HepG2 (cell line): ENCODE results near the gene C2orf15. TPM values are rescaled to one million over a fixed set of nuclear protein-coding genes. Genes with fewer than 3 reads are reported as not detected.
A peak's percentile ranks its signal among the peaks of the same experiment; 100 is the strongest.

Experiments
- ATM ChIP-seq: fragments of 450-650 bp; IDR thresholded peaks from 2 replicates; pipeline ENCODE4 v1.7.1; 2017; ENCODE audit warnings: mild to moderate bottlenecking, borderline replicate concordance
- CC2D1A ChIP-seq: sonication (generic); formaldehyde crosslinking; IDR thresholded peaks from 2 replicates; pipeline ENCODE4 v1.8.1; 2023; ENCODE audit warnings: mild to moderate bottlenecking, missing genetic modification reagents
- FOSL2 ChIP-seq: sonication (generic); formaldehyde crosslinking; IDR thresholded peaks from 2 replicates; pipeline ENCODE4 v1.4.0; 2020; ENCODE audit warnings: missing genetic modification reagents
- KLF13 ChIP-seq: sonication (generic); formaldehyde crosslinking; IDR thresholded peaks from 2 replicates; pipeline ENCODE4 v1.4.0; 2020; ENCODE audit warnings: mild to moderate bottlenecking, missing genetic modification reagents
- NR2C2 ChIP-seq: sonication (generic); formaldehyde crosslinking; IDR thresholded peaks from 2 replicates; pipeline ENCODE4 v1.4.0; 2020; ENCODE audit warnings: missing genetic modification reagents, mild to moderate bottlenecking, moderate library complexity, borderline replicate concordance
- PRDM15 ChIP-seq: sonication (generic); formaldehyde crosslinking; IDR thresholded peaks from 2 replicates; pipeline ENCODE4 v1.4.0; 2020; ENCODE audit warnings: missing genetic modification reagents
- SMAD3 ChIP-seq: sonication (generic); formaldehyde crosslinking; IDR thresholded peaks from 2 replicates; pipeline ENCODE4 v1.4.0; 2020; ENCODE audit warnings: missing genetic modification reagents
- SNAPC4 ChIP-seq: sonication (generic); formaldehyde crosslinking; IDR thresholded peaks from 2 replicates; pipeline ENCODE4 v1.4.0; 2020; ENCODE audit warnings: mild to moderate bottlenecking, missing genetic modification reagents
- THAP11 ChIP-seq: IDR thresholded peaks from 2 replicates; pipeline ENCODE4 v1.6.1; 2016; ENCODE audit warnings: missing biosample characterization, missing genetic modification reagents
- THAP7 ChIP-seq: sonication (generic); formaldehyde crosslinking; IDR thresholded peaks from 2 replicates; pipeline ENCODE4 v1.8.1; 2023; ENCODE audit warnings: mild to moderate bottlenecking, missing genetic modification reagents
- TOE1 ChIP-seq: sonication (generic); formaldehyde crosslinking; IDR thresholded peaks from 2 replicates; pipeline ENCODE4 v1.4.0; 2020; ENCODE audit warnings: mild to moderate bottlenecking, missing genetic modification reagents
- TOPORS ChIP-seq: sonication (generic); formaldehyde crosslinking; IDR thresholded peaks from 2 replicates; pipeline ENCODE4 v1.8.0; 2023; ENCODE audit warnings: mild to moderate bottlenecking, missing genetic modification reagents
- ZNF253 ChIP-seq: sonication (generic); formaldehyde crosslinking; IDR thresholded peaks from 2 replicates; pipeline ENCODE4 v1.8.0; 2022; ENCODE audit warnings: mild to moderate bottlenecking, missing genetic modification reagents, borderline replicate concordance
- ZNF260 ChIP-seq: sonication (generic); formaldehyde crosslinking; IDR thresholded peaks from 2 replicates; pipeline ENCODE4 v1.4.0; 2020; ENCODE audit warnings: missing genetic modification reagents, low read depth, mild to moderate bottlenecking, borderline replicate concordance
- ZNF550 ChIP-seq: sonication (generic); formaldehyde crosslinking; IDR thresholded peaks from 2 replicates; pipeline ENCODE4 v1.4.0; 2020; ENCODE audit warnings: mild to moderate bottlenecking, missing genetic modification reagents, borderline replicate concordance
- ZNF737 ChIP-seq: sonication (generic); formaldehyde crosslinking; IDR thresholded peaks from 2 replicates; pipeline ENCODE4 v1.5.0; 2020; ENCODE audit warnings: missing genetic modification reagents, mild to moderate bottlenecking, borderline replicate concordance
- ZNF777 ChIP-seq: sonication (generic); formaldehyde crosslinking; IDR thresholded peaks from 2 replicates; pipeline ENCODE4 v1.4.0; 2020; ENCODE audit warnings: missing genetic modification reagents
- ZSCAN21 ChIP-seq: sonication (generic); formaldehyde crosslinking; IDR thresholded peaks from 2 replicates; pipeline ENCODE4 v1.8.0; 2022; ENCODE audit warnings: mild to moderate bottlenecking, missing genetic modification reagents, moderate library complexity, borderline replicate concordance
- ZSCAN9 ChIP-seq: IDR thresholded peaks from 2 replicates; pipeline ENCODE4 v1.6.1; 2016; ENCODE audit warnings: borderline replicate concordance
- polyA plus RNA-seq, 8 experiments: library from polyadenylated mRNA; depleted of rRNA in 3 of 8; stranded (reverse) in 7 of 8; unstranded in 1 of 8; fragments of >200 nt; fragmentation: Illumina TruSeq in 4 of 8; extraction: Trizol in 4 of 8; gene quantifications; 2 replicates each; pipeline versions ENCODE4 v1.2.1 to v1.2.3, GENCODE V29; 2011 to 2016; ENCODE audit warnings: low read depth in 4 of 8, missing spikeins in 1 of 8, mixed read lengths in 1 of 8; ENCODE audit not compliant: insufficient read depth in 1 of 8
- total RNA-seq, 5 experiments: library from RNA; depleted of rRNA; stranded (reverse); fragments of >200 nt; fragmentation: Illumina TruSeq; extraction: Trizol; gene quantifications; 2 replicates each; pipeline ENCODE4 v1.2.3, GENCODE V29; 2016; ENCODE audit warnings: low read depth in 1 of 5

C2orf15 gene
- total and polyA plus RNA-seq, 2 of the 13 experiments (the other 11 are each of a cell fraction or from before 2014, with no cell fraction given) = 5.5 to 8.3 TPM

GRCh38 chr2:99180755-99181623 lies 39.5 kb downstream of the C2orf15 start, which contains the start of the genes MITD1 and MRPL30 (continued):
- TF ChIP-seq THAP7 (CRISPR knock-in tag) (peak; percentile 74; the same call in 1 of the 2 replicates), PRDM15 (no peak; the same call in 1 of the 2 replicates), SMAD3 (CRISPR knock-in tag) (peak; percentile 100), ZSCAN9 (CRISPR knock-in tag) (peak; percentile 99), ZNF737 (no peak; the same call in 1 of the 2 replicates), NR2C2 (CRISPR knock-in tag) (peak; percentile 98), ZNF777 (peak; percentile 83), KLF13 (CRISPR knock-in tag) (peak; percentile 88; the same call in 1 of the 2 replicates), TOPORS (peak; percentile 80), TOE1 (CRISPR knock-in tag) (peak; percentile 80), SNAPC4 (no peak), FOSL2 (CRISPR knock-in tag) (peak; percentile 70), ZNF550 (CRISPR knock-in tag) (peak; percentile 95; the same call in 1 of the 2 replicates), THAP11 (CRISPR knock-in tag) (peak; percentile 98), ZNF253 (CRISPR knock-in tag) (peak; percentile 78), ZSCAN21 (CRISPR knock-in tag) (peak; percentile 91), ATM (no peak), CC2D1A (CRISPR knock-in tag) (no peak), ZNF260 (CRISPR knock-in tag) (no peak)
